HG02973 (cell line): Measurements from ENCODE around the gene ABCA10.
A peak's percentile ranks its signal among the peaks of the same experiment; 100 is the strongest.
"Not testable (repeated sequence)": the region's sequence is repeated elsewhere in the genome, so short reads cannot be mapped to it uniquely, and the experiment has no call there.

Experiments
- ATAC-seq: cut with Tn5 transposase; IDR thresholded peaks from one replicate; pipeline ENCODE4 v1.9.1; 2021; ENCODE audit warnings: moderate library complexity; ENCODE audit not compliant: unreplicated experiment

The ABCA10 gene

GRCh38 chr17:69228018-69228417 is 606 bp downstream of the ABCA10 start:
- no peak for ATAC-seq

- ATAC-seq, result no peak
Measured at GRCh38 chr17:69227541-69227940, 1.1 kb downstream of the ABCA10 start.

GRCh38 chr17:69223809-69224208 is 4.8 kb downstream of the ABCA10 start:
- peak; percentile 100 for ATAC-seq

GRCh38 chr17:69222707-69223258 is 5.8 kb downstream of the ABCA10 start:
- no peak for ATAC-seq

GRCh38 chr17:69220098-69220497 is 8.5 kb downstream of the ABCA10 start:
- no peak for ATAC-seq

- ATAC-seq, result no peak
Measured at GRCh38 chr17:69218986-69219385, 9.6 kb downstream of the ABCA10 start.

- no peak for ATAC-seq
Measured at GRCh38 chr17:69213059-69213813, 15.4 kb downstream of the ABCA10 start.

- ATAC-seq, result no peak
Measured at GRCh38 chr17:69208640-69209039, 20.0 kb downstream of the ABCA10 start.

- ATAC-seq, result no peak
Measured at GRCh38 chr17:69207151-69207550, 21.5 kb downstream of the ABCA10 start.

GRCh38 chr17:69198238-69198637 is 30.4 kb downstream of the ABCA10 start:
- ATAC-seq, result no peak

GRCh38 chr17:69196105-69196653 is 32.4 kb downstream of the ABCA10 start:
- ATAC-seq, result not testable (repeated sequence)

GRCh38 chr17:69192754-69193153 is 35.9 kb downstream of the ABCA10 start:
- ATAC-seq, result no peak

- no peak for ATAC-seq
Measured at GRCh38 chr17:69188796-69189195, 39.8 kb downstream of the ABCA10 start.

GRCh38 chr17:69188064-69188463 is 40.6 kb downstream of the ABCA10 start:
- no peak for ATAC-seq

- no peak for ATAC-seq
Measured at GRCh38 chr17:69187294-69187693, 41.3 kb downstream of the ABCA10 start.

GRCh38 chr17:69179227-69179952 is 49.2 kb downstream of the ABCA10 start:
- no peak for ATAC-seq

- no peak for ATAC-seq
Measured at GRCh38 chr17:69176457-69176795, 52.2 kb downstream of the ABCA10 start.

GRCh38 chr17:69175625-69176456 is 52.8 kb downstream of the ABCA10 start:
- ATAC-seq, result no peak

- ATAC-seq, result no peak
Measured at GRCh38 chr17:69175262-69175624, 53.4 kb downstream of the ABCA10 start.

GRCh38 chr17:69173118-69173517 is 55.5 kb downstream of the ABCA10 start:
- no peak for ATAC-seq

- ATAC-seq, result no peak
Measured at GRCh38 chr17:69170377-69170776, 58.2 kb downstream of the ABCA10 start.
